Trophoblast cell (in vitro differentiated cells and primary cell): ENCODE data around the gene GSTCD.

Source experiments
- DNase-seq, 2 donors: peaks; one replicate each; pipeline ENCODE4 v3.0.0-alpha.2; 2016
- H2AFZ ChIP-seq: 2 replicates; pipeline ENCODE4 v1.6.1; 2013; ENCODE audit warnings: low read length, moderate library complexity, mild to moderate bottlenecking; ENCODE audit not compliant: insufficient read depth, poor library complexity
- H2AK5ac ChIP-seq: 2 replicates; pipeline ENCODE4 v1.6.1; 2013; ENCODE audit warnings: mild to moderate bottlenecking, low read length
- H2BK120ac ChIP-seq: 2 replicates; pipeline ENCODE4 v1.6.1; 2013; ENCODE audit warnings: low read length, mild to moderate bottlenecking, moderate library complexity; ENCODE audit not compliant: insufficient read depth, poor library complexity
- H2BK12ac ChIP-seq: 2 replicates; pipeline ENCODE4 v1.6.1; 2013; ENCODE audit warnings: mild to moderate bottlenecking, low read length, moderate library complexity
- H2BK5ac ChIP-seq: 2 replicates; pipeline ENCODE4 v1.6.1; 2013; ENCODE audit warnings: low read length, low read depth, moderate library complexity, mild to moderate bottlenecking; ENCODE audit not compliant: poor library complexity
- H3K14ac ChIP-seq: 2 replicates; pipeline ENCODE4 v1.6.1; 2013; ENCODE audit warnings: mild to moderate bottlenecking, low read length
- H3K18ac ChIP-seq: 2 replicates; pipeline ENCODE4 v1.6.1; 2013; ENCODE audit warnings: mild to moderate bottlenecking, low read length
- H3K23ac ChIP-seq: 2 replicates; pipeline ENCODE4 v1.6.1; 2013; ENCODE audit warnings: low read length
- H3K27ac ChIP-seq: 2 replicates; pipeline ENCODE4 v1.5.1; 2013; ENCODE audit warnings: low read depth, mild to moderate bottlenecking, inconsistent platforms, low read length, moderate library complexity
- H3K27me3 ChIP-seq: 2 replicates; pipeline ENCODE4 v1.6.1; 2013; ENCODE audit warnings: inconsistent platforms, mild to moderate bottlenecking, low read length, moderate library complexity; ENCODE audit not compliant: insufficient read depth
- H3K36me3 ChIP-seq, 2 experiments: 1 replicate in 1 of 2; 2 replicates in 1 of 2; pipeline ENCODE4 v1.6.1; 2013; ENCODE audit warnings: low read length in 2 of 2, mild to moderate bottlenecking in 2 of 2, moderate library complexity in 1 of 2; ENCODE audit not compliant: insufficient read depth in 2 of 2, control insufficient read depth in 1 of 2
- H3K4ac ChIP-seq: 2 replicates; pipeline ENCODE4 v1.6.1; 2013; ENCODE audit warnings: low read depth, mild to moderate bottlenecking, low read length, moderate library complexity
- H3K4me1 ChIP-seq, 2 experiments: 1 replicate in 1 of 2; 2 replicates in 1 of 2; pipeline ENCODE4 v1.6.1; 2013; ENCODE audit warnings: low read length in 2 of 2, mild to moderate bottlenecking in 2 of 2, moderate library complexity in 1 of 2; ENCODE audit not compliant: insufficient read depth in 2 of 2, control insufficient read depth in 1 of 2
- H3K4me2 ChIP-seq: 2 replicates; pipeline ENCODE4 v1.6.1; 2013; ENCODE audit warnings: inconsistent platforms, mild to moderate bottlenecking, low read length, moderate library complexity
- H3K4me3 ChIP-seq: 2 replicates; pipeline ENCODE4 v1.5.1; 2013; ENCODE audit warnings: mild to moderate bottlenecking, low read depth, low read length, inconsistent platforms
- H3K79me1 ChIP-seq: one replicate; pipeline ENCODE4 v1.6.1; 2013; ENCODE audit warnings: low read length
- H3K79me2 ChIP-seq: 2 replicates; pipeline ENCODE4 v1.6.1; 2013; ENCODE audit warnings: low read length, mild to moderate bottlenecking; ENCODE audit not compliant: control insufficient read depth, insufficient read depth, poor library complexity
- H3K9ac ChIP-seq: 2 replicates; pipeline ENCODE4 v1.6.1; 2013; ENCODE audit warnings: mild to moderate bottlenecking, low read length
- H3K9me3 ChIP-seq: 2 replicates; pipeline ENCODE4 v1.6.1; 2013; ENCODE audit warnings: low read depth, mild to moderate bottlenecking, control low read depth, inconsistent platforms, low read length; ENCODE audit not compliant: insufficient read depth
- H4K12ac ChIP-seq: 2 replicates; pipeline ENCODE4 v1.6.1; 2013; ENCODE audit warnings: low read depth, mild to moderate bottlenecking, low read length, moderate library complexity
- H4K8ac ChIP-seq: 2 replicates; pipeline ENCODE4 v1.6.1; 2013; ENCODE audit warnings: low read depth, mild to moderate bottlenecking, low read length, moderate library complexity
- H4K91ac ChIP-seq: one replicate; pipeline ENCODE4 v1.6.1; 2013; ENCODE audit warnings: low read depth, mild to moderate bottlenecking, low read length, moderate library complexity
- WGBS: extraction: QIAGEN DNeasy Blood & Tissue Kit; methylation state at CpG from one replicate; pipeline ENCODE4 v1.1.7; 2013; ENCODE audit warnings: missing lambda C conversion rate; ENCODE audit not compliant: insufficient read length, insufficient coverage; ENCODE audit errors: extremely low coverage; 5-methylcytosine and 5-hydroxymethylcytosine counted together

Gene GSTCD

DNA sequence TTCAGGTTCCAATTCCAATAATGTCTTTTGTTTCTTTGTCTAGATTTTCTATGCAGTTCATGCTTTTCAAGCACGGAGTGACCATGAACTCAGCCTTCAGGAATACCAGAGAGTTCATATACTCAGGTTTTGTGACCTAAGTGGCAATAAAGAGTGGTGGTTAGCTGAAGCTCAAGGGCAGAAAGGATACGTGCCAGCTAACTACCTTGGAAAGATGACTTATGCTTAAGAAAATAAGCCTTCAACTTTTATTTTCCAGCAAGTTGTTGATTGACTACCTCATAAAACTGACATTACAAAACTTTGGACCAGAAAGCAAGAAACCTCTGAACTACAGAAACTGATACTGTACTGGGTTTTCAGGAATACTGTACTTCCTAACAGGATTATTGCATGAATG lies 30.9 kb upstream of the GSTCD start:
- H3K4ac ChIP-seq = no peak overlapping the region

DNA sequence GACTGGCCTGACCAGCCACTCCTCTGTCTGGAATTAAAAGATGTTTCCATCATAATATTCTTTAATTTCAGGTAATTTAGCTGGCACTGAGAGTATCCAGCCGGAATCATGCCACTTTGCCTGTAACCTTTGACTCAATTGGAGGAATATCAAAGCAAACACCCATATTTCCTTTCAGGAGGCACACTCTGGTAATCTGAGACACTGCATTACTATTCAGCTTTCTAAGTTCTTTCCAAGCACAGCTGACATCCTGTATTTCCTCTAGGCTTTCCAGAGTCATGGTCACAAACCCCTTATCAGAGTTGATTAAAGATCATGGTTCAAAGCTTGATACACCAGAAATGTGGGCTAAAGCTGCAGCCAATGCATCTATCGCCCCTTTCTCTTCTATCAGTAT lies 29.4 kb upstream of the GSTCD start:
- Histone ChIP-seq H3K4me2 (no peak overlapping the region), H2BK120ac (no peak overlapping the region), H4K91ac (no peak overlapping the region), H3K4me1 (peaks cover 0 to 4% of the 10 kb centered on the region in 2 experiments), H3K79me1 (no peaks in the 10 kb centered on the region), H3K36me3 (peaks cover 0 to 4% of the 10 kb centered on the region in 2 experiments), H3K14ac (no peak overlapping the region), H3K79me2 (no peaks in the 10 kb centered on the region), H3K23ac (no peak overlapping the region), H3K27ac (no peak overlapping the region), H2BK5ac (no peak overlapping the region), H4K8ac (no peak overlapping the region), H3K4me3 (no peak overlapping the region), H3K27me3 (no peaks in the 10 kb centered on the region), H3K9me3 (no peaks in the 10 kb centered on the region), H2AFZ (no peak overlapping the region), H3K9ac (no peak overlapping the region), H4K12ac (no peak overlapping the region), H2BK12ac (no peak overlapping the region), H2AK5ac (no peak overlapping the region), H3K4ac (no peak overlapping the region), H3K18ac (no peak overlapping the region)
- no CpG with 5 or more reads among the region's 2 CpGs for WGBS
- no peak for DNase-seq

More for the DNA sequence above, 30.9 kb upstream of the GSTCD start:
- Histone ChIP-seq H2AFZ (no peak overlapping the region), H3K4me3 (no peak overlapping the region), H2BK12ac (no peak overlapping the region), H3K14ac (no peak overlapping the region), H2BK5ac (no peak overlapping the region), H4K8ac (no peak overlapping the region), H3K36me3 (peaks cover 0 to 2% of the 10 kb centered on the region in 2 experiments), H3K4me2 (no peak overlapping the region), H3K79me2 (no peaks in the 10 kb centered on the region), H3K4me1 (peaks cover 0 to 1% of the 10 kb centered on the region in 2 experiments), H3K27me3 (no peaks in the 10 kb centered on the region), H3K18ac (no peak overlapping the region), H3K9ac (no peak overlapping the region), H2AK5ac (no peak overlapping the region), H4K91ac (no peak overlapping the region), H3K9me3 (no peaks in the 10 kb centered on the region), H3K79me1 (no peaks in the 10 kb centered on the region), H2BK120ac (no peak overlapping the region), H3K27ac (no peak overlapping the region), H4K12ac (no peak overlapping the region), H3K23ac (no peak overlapping the region)
- no CpG with 5 or more reads among the region's 2 CpGs for WGBS
- DNase-seq = no peak

DNA sequence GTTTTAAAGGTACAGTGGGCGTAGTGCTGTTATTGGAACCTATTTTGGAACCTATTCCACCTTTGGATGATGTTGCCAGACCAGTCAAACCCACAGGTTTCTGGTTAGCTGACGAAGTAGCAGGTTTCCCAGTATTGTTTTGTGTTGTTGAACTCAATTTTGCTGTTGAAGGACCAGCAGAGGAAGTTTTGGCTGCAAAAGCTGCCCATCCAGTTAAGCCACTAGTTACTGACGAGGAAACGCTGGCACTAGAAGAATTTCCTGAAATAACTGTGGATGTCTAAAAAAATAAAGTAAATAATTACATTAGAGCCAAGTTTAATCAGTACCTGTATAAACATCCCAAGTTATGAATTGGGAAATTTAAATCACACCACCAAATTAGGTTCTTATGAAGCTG lies 25.5 kb upstream of the GSTCD start:
- peak in 1 of 2 donors; percentile 36 for DNase-seq
- Histone ChIP-seq H2BK12ac (no peak overlapping the region), H2AFZ (no peak overlapping the region), H3K79me1 (no peaks in the 10 kb centered on the region), H3K36me3 (peaks cover 0 to 4% of the 10 kb centered on the region in 2 experiments), H3K18ac (no peak overlapping the region), H3K4ac (no peak overlapping the region), H3K14ac (no peak overlapping the region), H3K27ac (peak overlapping the region; percentile 14), H2AK5ac (no peak overlapping the region), H3K27me3 (no peaks in the 10 kb centered on the region), H2BK5ac (no peak overlapping the region), H3K4me2 (peak overlapping the region; percentile 26), H3K9me3 (no peaks in the 10 kb centered on the region), H3K4me3 (no peak overlapping the region), H3K23ac (no peak overlapping the region), H3K4me1 (peaks cover 0 to 4% of the 10 kb centered on the region in 2 experiments), H3K9ac (no peak overlapping the region), H4K12ac (no peak overlapping the region), H2BK120ac (no peak overlapping the region), H4K8ac (no peak overlapping the region), H3K79me2 (no peaks in the 10 kb centered on the region), H4K91ac (no peak overlapping the region)
- no CpG with 5 or more reads among the region's 4 CpGs for WGBS

DNA sequence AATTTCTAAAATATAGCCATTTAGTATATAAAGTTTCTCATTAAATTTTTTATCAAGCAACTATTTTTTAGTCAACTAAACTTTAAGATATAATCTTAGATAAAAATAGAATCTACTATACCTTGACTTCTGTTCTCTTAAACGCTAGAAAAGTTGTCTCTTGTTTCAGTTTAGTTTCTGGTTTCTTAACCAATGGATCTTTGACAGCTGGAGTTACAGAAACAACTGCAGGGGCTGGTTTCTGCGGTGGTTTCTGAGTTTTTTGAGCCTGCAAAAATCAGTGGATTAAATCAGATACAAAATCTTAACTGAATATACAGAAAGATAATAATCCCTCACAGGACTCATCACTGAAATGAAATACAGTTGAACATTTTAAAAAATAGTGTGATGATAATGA lies 22.0 kb upstream of the GSTCD start:
- H3K18ac ChIP-seq = no peak overlapping the region
- H3K9ac ChIP-seq = no peak overlapping the region
- no CpG with 5 or more reads among the region's 2 CpGs for WGBS
- H2AFZ ChIP-seq = no peak overlapping the region
- no peak overlapping the region for H3K27ac ChIP-seq
- H3K9me3 ChIP-seq = no peaks in the 10 kb centered on the region
- no peak overlapping the region for H2BK120ac ChIP-seq
- no peak overlapping the region for H2BK5ac ChIP-seq
- H3K23ac ChIP-seq = no peak overlapping the region
- no peak overlapping the region for H3K4me2 ChIP-seq
- H3K4me3 ChIP-seq = no peak overlapping the region
- no peak overlapping the region for H4K91ac ChIP-seq
- peaks cover 0 to 4% of the 10 kb centered on the region in 2 experiments for H3K4me1 ChIP-seq
- no peak overlapping the region for H4K12ac ChIP-seq
- H2AK5ac ChIP-seq = no peak overlapping the region
- no peak for DNase-seq
- no peak overlapping the region for H3K4ac ChIP-seq
- no peaks in the 10 kb centered on the region for H3K79me1 ChIP-seq
- no peak overlapping the region for H2BK12ac ChIP-seq
- H3K14ac ChIP-seq = no peak overlapping the region
- H3K36me3 ChIP-seq = peaks cover 3 to 6% of the 10 kb centered on the region in 2 experiments
- H4K8ac ChIP-seq = no peak overlapping the region
- no peaks in the 10 kb centered on the region for H3K27me3 ChIP-seq
- no peaks in the 10 kb centered on the region for H3K79me2 ChIP-seq
